ENCODE results near the gene CCDC27.
"Not testable (repeated sequence)": the region's sequence is repeated elsewhere in the genome, so short reads cannot be mapped to it uniquely, and the experiment has no call there.

GRCh38 chr1:3800795-3801194, 48.5 kb downstream of the CCDC27 start:
- not testable (repeated sequence) for TF ChIP-seq CTCF (IDR thresholded peaks at IDR 0.05; ENCODE audit: low read depth, low read length, poor library complexity, severe bottlenecking); EZH2phosphoT487 (IDR thresholded peaks at IDR 0.05; ENCODE audit: borderline replicate concordance, low read length)

Data from DOHH2 (cell line).